Sigmoid colon (tissue), 4 donors: ENCODE measurements around the gene NTM.

ENCODE experiments used
- CTCF ChIP-seq, 4 experiments: fragments of 450-650 bp in 3 of 4; fragments of 200-600 bp in 1 of 4; IDR thresholded peaks; one replicate each; pipeline ENCODE4 v1.5.1; 2016 to 2019; ENCODE audit warnings: antibody characterized with exemption in 4 of 4, mild to moderate bottlenecking in 3 of 4, moderate library complexity in 2 of 4
- EP300 ChIP-seq, 4 donors: sonication (generic); formaldehyde crosslinking; IDR thresholded peaks; one replicate each; pipeline ENCODE4 v1.6.1; 2017; ENCODE audit warnings: antibody characterized with exemption in 4 of 4
- POLR2A ChIP-seq, 2 donors: fragments of 450-650 bp; IDR thresholded peaks; one replicate each; pipeline ENCODE4 v1.6.1; 2016; ENCODE audit warnings: antibody characterized with exemption in 2 of 2, mild to moderate bottlenecking in 2 of 2, moderate library complexity in 2 of 2
- POLR2AphosphoS5 ChIP-seq, 4 donors: sonication (generic); formaldehyde crosslinking; IDR thresholded peaks; one replicate each; pipeline ENCODE4 v1.6.1; 2017; ENCODE audit warnings: antibody characterized with exemption in 4 of 4

GRCh38 chr11:131511794-131512193, 141.4 kb downstream of the NTM start:
- TF ChIP-seq POLR2A (IDR thresholded peaks at IDR 0.05) (no peak), CTCF (IDR thresholded peaks at IDR 0.05) (peak in 3 of 4 experiments; percentile 38 to 48 (median 42)), POLR2AphosphoS5 (IDR thresholded peaks at IDR 0.05) (no peak), EP300 (IDR thresholded peaks at IDR 0.05) (no peak)
